Epidermal melanocyte (primary cell): ENCODE data around the gene MUC2.
"Not testable (repeated sequence)": the region's sequence is repeated elsewhere in the genome, so short reads cannot be mapped to it uniquely, and the experiment has no call there.

Source experiments
- DNase-seq: peaks from one replicate; pipeline ENCODE4 v3.0.0; 2011; ENCODE audit warnings: low spot score; ENCODE audit not compliant: insufficient read length

Gene MUC2

DNA sequence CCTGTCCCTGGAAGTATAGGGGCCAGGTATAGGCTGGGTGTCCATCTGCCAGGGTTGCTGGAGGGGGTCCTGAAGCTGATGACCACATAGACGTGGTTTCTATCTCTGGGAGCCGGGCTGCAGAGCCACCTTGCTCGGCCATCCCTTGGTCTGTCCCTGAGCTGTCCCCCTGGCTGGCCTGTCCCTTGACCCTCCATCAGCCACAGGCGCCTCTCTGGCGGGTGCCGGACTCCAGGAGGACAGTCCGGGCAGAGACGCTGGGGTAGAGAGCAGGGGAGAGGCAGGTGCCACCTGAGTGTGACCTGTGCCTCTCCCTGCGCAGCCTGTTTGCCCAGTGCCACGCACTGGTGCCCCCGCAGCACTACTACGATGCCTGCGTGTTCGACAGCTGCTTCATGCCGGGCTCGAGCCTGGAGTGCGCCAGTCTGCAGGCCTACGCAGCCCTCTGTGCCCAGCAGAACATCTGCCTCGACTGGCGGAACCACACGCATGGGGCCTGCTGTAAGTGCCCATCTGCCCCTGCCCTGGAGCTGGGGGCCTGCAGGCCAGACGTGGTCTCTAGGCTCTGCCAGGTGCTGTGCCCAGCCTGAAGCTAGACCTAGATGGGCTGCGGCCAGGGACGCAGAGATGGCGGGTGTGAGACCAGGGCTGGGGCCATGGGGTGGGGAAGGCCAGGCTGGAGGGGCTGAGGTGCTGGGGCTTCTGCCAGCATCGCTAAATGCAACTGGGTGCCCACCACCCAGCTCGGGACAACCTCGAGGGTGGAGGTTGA is 29.9 kb downstream of the MUC2 start:
- no peak for DNase-seq

DNA sequence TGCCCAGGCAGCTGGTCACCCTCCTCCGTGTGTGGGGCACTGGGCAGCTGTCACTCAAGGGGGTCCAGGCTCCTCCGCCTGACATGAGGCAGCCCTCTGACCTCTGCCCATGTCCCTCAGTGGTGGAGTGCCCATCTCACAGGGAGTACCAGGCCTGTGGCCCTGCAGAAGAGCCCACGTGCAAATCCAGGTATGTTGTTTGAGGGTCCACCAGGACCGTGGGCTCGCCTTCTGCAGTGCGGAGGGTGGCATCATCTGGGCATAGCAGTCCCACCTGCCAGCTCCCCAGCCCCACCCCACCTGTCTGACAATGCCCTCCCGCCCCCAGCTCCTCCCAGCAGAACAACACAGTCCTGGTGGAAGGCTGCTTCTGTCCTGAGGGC is 30.5 kb downstream of the MUC2 start:
- DNase-seq, result no peak

DNA sequence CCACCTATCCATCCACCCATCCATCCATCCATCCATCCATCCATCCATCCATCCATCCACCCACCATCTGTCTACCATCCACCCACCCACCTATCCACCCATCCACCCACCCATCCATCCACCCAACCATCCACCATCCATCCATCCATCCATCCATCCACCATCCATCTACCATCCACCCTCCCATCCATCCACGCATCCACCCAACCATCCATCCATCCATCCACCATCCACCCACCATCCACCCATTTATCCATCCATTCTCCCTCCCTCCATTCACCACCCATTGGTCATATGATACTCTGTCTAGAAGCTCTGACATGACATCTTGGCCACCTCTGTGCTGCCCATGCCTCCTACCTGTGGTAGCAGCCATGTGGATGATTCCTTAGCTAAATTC is 31.7 kb downstream of the MUC2 start:
- no peak for DNase-seq

DNA sequence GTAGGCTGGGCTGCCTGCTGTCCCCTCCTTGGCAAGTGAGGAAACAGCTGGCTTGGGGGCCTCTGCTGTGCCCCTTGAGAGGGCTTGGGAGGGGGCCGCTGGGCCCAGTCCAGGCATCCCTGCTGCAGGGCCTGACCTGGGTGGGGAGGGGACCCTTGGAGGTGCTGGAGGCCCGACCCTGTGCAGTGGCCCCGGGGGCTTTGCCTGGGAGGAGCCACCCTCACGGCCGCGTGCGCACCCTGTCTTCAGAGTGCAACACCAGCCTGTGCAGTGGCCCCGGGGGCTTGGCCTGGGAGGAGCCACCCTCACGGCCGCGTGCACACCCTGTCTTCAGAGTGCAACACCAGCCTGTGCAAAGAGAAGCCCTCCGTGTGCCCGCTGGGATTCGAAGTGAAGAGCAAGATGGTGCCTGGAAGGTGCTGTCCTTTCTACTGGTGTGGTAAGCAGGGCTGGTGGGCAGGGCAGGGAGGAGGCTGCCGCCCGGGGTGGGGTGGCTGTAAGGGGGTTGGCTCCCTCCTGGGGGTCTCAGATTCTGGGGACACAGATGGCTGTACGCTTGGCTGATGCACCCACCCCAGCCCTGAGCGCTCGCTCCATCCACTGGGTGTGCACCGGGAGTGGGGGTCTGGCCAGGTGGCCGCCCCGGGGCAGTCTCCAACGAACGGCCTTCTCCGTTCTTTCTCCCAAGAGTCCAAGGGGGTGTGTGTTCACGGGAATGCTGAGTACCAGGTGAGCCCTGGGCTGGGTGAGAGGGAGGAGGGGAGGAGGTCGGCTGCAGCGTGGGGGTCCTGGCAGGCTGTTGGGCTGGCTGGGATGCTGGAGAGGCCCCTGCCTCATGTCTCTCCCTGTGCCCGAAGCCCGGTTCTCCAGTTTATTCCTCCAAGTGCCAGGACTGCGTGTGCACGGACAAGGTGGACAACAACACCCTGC is 32.9 kb downstream of the MUC2 start:
- DNase-seq, result no peak

DNA sequence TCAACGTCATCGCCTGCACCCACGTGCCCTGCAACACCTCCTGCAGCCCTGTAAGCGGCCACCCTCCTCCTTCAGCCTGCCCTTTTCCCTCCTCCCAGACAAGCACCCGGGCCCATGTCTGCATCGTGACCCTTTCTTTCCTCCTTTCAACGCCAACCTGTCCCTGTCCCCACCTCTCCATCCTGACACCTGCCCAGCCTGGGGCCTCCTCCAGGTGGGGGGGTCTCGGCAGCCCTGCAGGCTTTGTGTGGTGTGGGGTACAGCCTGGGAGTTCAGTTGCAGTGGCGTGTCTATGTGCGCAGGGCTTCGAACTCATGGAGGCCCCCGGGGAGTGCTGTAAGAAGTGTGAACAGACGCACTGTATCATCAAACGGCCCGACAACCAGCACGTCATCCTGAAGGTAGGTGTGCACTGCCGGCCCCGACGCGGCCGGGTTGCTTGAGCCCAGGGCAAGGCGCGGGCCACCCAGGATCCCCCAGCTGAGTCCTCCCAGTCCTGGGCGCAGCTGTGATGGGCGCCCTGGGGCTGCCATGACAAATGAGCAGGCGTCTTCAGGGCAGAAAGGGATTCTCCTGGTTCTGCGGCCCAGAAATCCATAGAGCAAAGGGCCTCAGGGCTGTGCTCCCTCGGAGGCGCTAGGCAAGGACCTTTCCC is 33.7 kb downstream of the MUC2 start:
- no peak for DNase-seq

DNA sequence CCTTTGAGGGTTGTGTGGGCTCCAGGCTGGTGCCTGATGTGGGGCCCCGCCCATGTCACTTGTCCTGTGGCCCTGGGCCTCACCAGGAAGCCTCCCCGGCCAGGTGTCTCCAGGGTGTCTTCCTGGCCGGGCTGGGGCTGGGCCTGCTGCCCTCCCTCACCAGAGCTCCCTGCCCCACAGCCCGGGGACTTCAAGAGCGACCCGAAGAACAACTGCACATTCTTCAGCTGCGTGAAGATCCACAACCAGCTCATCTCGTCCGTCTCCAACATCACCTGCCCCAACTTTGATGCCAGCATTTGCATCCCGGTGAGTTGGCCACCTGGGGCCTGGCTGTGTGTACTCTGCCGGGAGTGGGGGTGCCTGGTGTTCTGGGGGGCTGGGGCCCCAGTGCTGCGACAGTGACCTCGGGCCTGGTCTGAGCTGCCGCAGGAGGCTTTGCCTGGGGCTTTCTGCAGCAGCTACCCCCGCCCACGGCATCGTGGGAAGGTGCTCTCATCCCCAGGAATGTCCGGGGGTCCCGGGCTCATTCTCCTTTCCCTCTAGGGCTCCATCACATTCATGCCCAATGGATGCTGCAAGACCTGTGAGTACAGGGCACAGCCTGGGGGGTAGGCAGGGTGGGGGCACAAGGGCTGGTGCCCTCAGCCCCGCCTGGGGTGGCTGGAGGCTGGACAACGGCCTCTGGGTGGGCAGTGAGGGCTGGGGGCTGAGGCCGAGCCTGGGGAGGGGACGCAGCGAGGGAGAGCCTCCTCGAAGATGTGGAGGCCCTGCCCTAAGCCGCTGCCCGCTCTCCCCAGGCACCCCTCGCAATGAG is 34.6 kb downstream of the MUC2 start:
- no peak for DNase-seq

DNA sequence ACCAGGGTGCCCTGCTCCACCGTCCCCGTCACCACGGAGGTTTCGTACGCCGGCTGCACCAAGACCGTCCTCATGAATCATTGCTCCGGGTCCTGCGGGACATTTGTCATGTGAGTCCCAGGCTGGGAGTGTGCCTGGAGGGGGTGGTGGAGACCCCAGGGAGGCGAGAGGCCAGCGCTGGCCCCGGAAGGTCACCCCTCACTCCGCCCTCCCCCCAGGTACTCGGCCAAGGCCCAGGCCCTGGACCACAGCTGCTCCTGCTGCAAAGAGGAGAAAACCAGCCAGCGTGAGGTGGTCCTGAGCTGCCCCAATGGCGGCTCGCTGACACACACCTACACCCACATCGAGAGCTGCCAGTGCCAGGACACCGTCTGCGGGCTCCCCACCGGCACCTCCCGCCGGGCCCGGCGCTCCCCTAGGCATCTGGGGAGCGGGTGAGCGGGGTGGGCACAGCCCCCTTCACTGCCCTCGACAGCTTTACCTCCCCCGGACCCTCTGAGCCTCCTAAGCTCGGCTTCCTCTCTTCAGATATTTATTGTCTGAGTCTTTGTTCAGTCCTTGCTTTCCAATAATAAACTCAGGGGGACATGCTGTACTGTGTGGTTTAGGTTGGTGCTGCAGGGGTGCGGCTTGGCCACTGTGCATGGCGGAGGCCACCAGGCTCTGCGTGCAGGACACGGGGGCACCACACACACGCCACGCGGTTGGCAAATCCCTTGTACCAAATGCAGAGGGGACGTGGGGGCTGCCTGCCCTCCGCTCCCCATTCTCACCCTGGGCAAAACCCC is 35.4 kb downstream of the MUC2 start:
- DNase-seq, result no peak

DNA sequence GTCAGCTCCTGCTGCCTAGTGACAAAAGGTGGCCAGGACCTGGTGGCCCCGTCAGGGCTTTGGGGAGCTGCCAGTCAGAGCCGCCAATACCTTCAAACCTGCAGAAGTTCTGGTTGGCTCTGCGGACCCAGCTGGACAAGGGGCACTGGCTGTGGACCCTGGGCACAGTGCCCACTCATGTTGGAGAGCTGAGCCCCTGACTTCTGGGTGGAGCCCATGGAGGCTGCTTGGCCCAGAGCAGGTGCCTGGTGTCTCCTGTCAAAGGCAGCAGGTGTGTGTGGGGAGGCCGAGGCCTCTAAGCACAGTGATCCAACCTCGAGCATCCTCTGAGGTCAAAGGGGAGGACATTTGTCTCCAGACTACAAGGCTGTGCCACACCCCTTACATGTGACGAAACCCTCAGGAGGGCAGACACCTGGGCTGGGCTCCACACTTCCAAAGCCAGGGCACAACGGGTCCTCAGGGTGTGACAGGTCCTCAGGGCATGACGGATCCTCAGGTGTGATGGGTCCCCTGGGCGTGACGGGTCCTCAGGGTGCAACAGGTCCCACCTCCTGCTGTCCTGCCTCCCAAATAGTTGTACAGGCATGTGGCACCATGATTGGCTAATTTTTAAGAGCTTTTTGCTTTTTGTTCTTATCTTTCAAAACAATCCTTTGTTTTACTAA is 37.0 kb downstream of the MUC2 start:
- DNase-seq, result no peak

DNA sequence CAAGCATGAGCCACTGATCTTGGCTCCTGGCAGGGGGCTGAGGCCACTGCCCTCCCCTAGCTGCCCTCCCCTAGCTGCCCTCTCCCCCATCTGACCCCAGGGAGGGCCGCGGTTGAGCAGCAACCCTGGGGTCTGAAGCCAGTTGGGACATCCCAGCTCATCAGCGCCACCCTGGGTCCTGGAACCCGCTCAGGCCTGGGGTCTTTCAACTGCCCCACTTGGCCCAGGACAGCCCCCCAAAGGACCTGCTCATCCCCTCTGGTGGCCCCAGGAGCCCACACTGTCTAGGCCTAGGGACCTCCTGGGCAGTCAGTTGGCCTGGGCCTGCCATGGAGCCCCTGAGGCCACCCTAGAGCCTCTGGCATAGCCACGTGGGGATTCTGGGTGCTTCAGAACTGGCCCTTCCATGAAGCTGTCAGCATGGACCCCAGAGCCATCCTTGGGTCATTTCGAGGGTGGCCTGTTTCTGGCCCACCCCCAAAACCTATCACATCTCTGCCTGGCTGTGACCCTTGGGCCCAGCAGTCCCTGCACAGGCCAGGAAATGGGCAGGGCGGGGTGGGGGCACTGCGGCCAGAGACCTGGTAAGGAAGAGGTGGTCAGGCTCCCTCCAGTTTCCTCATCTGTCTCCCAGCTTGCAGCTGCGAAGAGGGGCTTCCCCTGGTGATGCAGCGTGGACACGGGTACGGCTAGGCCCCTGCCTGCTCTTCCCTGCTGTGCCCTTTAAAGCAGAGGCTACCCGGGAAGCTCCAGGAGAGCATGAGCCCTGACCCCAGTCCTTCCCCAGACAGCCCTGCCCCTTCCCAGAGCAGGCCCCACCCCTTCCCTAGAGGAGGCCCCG is 37.9 kb downstream of the MUC2 start:
- DNase-seq, result no peak

DNA sequence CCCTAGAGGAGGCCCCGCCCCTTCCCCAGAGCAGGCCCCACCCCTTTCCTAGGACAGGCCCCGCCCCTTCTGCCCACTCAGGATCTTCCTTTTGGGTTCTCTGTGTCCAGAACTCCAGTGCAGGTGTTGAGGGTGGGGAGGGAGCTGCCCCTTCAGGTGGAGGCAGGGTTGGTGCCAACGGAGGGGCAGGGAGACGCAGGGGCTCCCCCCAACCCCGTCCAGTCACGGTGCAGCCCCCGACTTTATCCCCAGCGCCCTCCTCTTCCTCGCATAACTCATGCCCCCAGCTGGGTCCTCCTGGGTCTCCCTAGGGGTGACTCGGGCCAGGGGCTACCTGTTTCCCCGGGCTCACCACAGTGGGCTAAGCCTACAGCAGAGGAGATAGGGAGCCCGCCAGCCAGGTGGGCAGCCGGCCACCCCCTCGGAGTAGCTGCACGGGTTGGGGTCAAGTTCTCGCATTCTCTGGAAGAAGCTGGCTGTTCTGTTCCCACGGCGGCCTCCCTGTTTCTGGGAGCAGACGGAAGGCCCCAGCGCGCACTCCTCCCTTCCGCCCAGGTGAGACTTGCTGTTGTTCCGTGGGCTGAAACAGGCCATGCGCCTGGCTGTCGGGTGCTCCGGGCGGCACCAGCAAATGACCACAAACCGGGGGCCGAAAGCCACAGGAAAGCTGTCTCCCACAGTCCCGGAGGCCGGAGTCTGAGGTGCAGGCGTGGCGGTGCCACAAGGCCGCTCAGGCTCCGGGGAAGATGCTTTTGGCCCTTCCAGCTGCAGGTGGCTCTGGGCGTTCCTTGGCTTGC is 38.9 kb downstream of the MUC2 start:
- no peak for DNase-seq

DNA sequence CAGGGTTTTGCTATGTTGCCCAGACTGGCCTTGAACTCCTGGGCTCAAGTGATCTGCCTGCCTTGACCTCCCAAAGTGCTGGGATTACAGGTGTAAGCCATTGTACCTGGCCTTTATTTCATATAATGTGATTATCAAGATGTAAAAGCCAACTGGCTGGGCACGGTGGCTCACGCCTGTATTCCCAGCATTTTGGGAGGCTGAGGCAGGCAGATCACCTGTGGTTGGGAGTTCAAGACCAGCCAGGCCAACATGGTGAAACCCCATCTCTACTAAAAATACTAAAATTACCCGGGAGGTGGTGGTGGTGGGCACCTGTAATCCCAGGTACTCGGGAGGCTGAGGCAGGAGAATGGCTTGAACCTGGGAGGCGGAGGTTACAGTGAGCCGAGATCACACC is 40.6 kb downstream of the MUC2 start:
- not testable (repeated sequence) for DNase-seq

DNA sequence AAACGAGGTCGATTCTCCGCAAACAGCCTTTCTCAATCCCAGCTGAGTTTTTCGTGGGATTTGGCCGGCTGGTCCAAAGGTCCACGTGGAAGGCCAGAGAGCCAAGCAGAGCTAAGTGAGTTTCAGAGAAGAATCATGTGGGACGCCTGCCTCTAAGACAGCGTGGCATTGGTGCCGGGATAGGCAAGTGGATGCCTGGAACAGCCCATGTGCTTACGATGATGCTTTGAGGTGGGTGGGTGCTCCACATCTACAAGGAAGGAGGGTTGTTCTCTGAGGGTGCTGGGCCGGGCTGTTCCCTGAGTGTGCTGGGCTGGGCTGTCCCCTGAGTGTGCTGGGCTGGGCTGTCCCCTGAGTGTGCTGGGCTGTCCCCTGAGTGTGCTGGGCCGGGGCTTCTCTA is 41.4 kb downstream of the MUC2 start:
- no peak for DNase-seq

DNA sequence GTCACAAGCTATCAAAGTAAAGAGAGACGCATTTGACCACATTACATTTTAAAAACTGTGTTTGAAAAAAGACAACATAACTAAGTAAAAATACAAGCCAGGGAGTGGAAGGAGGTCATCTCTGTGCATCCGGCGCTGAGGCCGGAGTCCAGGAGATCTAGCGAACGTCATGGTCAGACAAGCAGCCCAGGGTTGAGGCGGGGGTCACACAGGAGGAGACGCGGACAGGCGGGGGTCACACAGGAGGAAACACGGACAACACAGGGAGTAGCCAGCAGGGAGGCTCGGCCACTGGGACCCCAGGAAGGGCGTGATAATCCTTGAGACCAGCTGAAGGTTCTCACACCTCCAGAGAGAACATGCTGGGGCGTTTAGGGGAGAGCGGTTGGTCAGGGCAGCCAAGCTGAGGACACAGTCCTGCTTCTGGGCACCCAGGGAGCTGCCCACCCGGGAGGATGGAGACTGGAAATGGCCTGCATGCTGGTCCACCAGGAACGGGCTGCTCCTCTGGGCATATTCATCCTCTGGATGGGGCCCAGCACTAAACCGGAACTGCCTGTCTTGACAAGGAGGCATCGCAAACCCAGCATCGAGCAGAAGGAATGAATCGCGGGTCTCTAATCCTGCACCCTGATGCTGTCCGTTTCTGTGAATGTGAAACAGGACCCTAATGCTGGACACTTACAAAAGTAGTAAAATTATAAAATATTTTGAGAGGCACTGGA is 42.2 kb downstream of the MUC2 start:
- peak; percentile 5 for DNase-seq

DNA sequence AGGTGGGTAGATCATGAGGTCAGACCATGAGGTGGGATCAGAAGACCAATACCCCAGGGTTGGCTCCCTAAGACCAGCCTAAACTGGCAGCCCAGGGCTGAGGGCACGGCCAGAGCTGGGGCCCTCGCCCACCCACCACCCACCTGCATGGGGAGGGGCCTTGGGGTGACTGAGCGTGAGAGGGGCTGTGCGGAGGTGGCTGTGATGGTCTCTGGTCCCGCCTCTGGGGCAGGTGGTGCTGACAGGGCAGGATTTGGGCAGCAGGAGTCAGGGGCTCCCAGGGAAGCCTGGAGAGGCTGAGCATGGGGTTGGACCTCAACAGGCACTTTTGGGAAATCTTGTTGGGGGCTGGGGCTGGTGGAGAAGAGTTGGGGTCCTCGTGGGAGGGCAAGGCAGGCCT is 43.3 kb downstream of the MUC2 start:
- peak; percentile 10 for DNase-seq

DNA sequence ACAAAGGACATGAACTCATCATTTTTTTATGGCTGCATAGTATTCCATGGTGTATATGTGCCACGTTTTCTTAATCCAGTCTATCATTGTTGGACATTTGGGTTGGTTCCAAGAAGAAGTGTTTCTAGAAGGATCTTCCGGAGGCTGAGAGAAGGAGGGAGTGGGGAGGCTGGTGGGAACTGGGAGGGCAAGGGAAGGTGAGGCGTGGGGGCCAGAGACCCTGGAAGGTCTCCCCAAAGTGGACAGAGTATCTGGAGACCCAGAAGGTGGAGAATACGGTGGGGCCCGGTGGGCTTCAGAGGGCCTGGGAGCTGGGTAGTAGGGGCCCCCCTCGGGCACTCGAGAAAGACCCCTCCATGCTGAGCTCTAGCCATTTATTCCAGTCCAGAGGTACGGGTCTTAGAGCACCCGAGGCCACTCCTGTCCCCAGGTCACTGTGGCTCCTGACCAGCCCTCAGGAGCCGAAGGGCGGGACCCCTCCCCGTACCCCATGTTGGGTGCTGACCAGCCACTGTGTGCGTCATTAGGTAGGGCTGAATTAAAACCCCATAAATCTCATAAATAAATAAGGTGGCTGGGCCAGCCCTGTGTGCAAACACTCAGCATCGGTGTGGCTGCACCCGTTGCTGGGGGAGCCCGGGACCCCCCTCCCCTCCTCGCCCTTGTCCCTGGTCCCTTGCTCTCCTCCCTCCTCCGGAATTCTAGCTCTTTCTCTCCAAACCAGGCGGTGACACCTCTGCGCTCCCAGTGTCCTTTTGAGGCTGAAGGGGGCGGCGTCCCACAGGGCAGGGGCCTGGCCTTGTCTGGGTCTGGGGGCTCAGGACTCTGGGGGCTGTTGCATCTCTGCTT is 44.3 kb downstream of the MUC2 start:
- DNase-seq, result peak; percentile 13

DNA sequence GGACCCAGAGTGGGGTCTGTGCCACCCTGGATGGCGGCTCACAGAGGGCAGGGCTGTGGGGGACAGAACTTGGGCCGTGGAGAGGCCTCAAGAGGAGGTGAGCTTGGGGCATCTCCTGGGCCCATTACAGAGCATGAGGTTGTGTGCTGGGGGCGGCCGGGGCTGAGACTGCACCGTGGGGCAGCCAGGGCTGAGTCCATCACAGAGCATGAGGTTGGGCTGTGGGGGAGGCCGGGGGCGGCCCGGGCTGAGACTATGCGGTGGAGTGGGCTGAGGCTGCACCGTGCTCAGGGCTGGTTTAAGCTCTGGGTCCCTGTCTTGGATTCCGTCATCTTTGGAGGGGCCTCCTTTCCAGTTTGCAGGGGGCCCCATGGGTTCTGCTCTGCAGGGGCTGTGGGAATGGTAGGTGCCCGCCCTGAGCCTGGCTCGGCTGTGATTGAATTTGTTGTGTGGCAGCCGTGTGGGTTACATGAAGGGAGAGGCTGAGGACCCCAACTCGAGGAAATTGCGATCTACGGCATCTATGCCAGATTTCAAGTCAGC is 45.0 kb downstream of the MUC2 start:
- DNase-seq, result no peak
